Upper lobe of right lung (tissue), 1 donor: Measurements from ENCODE around the gene PROM2. TPM values are rescaled to one million over a fixed set of nuclear protein-coding genes. Genes with fewer than 3 reads are reported as not detected.

Source experiments
- ATAC-seq: fragments of 200-7000 bp; cut with Tn5 transposase; one replicate; pipeline ENCODE4 v1.9.1; 2020; ENCODE audit warnings: mild to moderate bottlenecking, moderate library complexity
- DNase-seq: peaks from one replicate; pipeline ENCODE4 v3.0.0-alpha.2; 2020
- H3K27ac ChIP-seq: fragments of 200-600 bp; one replicate; pipeline ENCODE4 v1.8.0; 2022
- H3K27me3 ChIP-seq: fragments of 200-600 bp; one replicate; pipeline ENCODE4 v1.8.0; 2022; ENCODE audit warnings: mild to moderate bottlenecking
- H3K36me3 ChIP-seq: fragments of 200-600 bp; one replicate; pipeline ENCODE4 v1.8.0; 2022
- H3K4me1 ChIP-seq: fragments of 200-600 bp; one replicate; pipeline ENCODE4 v1.8.0; 2022
- H3K4me3 ChIP-seq: fragments of 200-600 bp; one replicate; pipeline ENCODE4 v1.8.0; 2022; ENCODE audit warnings: mild to moderate bottlenecking
- H3K9me3 ChIP-seq: fragments of 200-600 bp; one replicate; pipeline ENCODE4 v1.8.0; 2022
- intact Hi-C: fragments of 100-400 bp; cut with DNase I; formaldehyde crosslinking; loops from one replicate; pipeline ENCODE4 v1.11.0; 2022
- total RNA-seq: library from RNA; stranded (reverse); fragmentation: NEBNext Ultra II Directional; extraction: Animal tissue kit (Norgen Biotek cat#: 25700); gene quantifications from one replicate; pipeline ENCODE4 v1.2.1, GENCODE V29; 2021
- TF ChIP-seq, protein P1 (sequence below): fragments of 200-600 bp; IDR thresholded peaks from one replicate; pipeline ENCODE4 v1.8.0; 2022; ENCODE audit warnings: antibody characterized with exemption
- donor health status: DM: no; HTN: yes; CAD: no; lungs with severe emphysema.

PROM2 gene
- total RNA-seq, 1 donor from 2014 or later: 6.0 TPM

- no peak overlapping the region for H3K4me3 ChIP-seq
- DNase-seq: peak; percentile 55
- TF ChIP-seq, protein P1, sequence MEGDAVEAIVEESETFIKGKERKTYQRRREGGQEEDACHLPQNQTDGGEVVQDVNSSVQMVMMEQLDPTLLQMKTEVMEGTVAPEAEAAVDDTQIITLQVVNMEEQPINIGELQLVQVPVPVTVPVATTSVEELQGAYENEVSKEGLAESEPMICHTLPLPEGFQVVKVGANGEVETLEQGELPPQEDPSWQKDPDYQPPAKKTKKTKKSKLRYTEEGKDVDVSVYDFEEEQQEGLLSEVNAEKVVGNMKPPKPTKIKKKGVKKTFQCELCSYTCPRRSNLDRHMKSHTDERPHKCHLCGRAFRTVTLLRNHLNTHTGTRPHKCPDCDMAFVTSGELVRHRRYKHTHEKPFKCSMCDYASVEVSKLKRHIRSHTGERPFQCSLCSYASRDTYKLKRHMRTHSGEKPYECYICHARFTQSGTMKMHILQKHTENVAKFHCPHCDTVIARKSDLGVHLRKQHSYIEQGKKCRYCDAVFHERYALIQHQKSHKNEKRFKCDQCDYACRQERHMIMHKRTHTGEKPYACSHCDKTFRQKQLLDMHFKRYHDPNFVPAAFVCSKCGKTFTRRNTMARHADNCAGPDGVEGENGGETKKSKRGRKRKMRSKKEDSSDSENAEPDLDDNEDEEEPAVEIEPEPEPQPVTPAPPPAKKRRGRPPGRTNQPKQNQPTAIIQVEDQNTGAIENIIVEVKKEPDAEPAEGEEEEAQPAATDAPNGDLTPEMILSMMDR: no peak
- no peaks in the 10 kb centered on the region for H3K27me3 ChIP-seq
- H3K36me3 ChIP-seq: no peaks in the 10 kb centered on the region
- intact Hi-C loops: no loop called here
- H3K27ac ChIP-seq: no peak overlapping the region
- ATAC-seq: no peak
- H3K9me3 ChIP-seq: no peaks in the 10 kb centered on the region
- H3K4me1 ChIP-seq: no peaks in the 10 kb centered on the region
Measured at GRCh38 chr2:95278051-95278471, 3.8 kb downstream of the PROM2 start.

GRCh38 chr2:95278637-95279225 lies 4.5 kb downstream of the PROM2 start:
- Histone ChIP-seq H3K4me3 (no peak overlapping the region), H3K27me3 (no peaks in the 10 kb centered on the region), H3K36me3 (no peaks in the 10 kb centered on the region), H3K27ac (no peak overlapping the region), H3K9me3 (no peaks in the 10 kb centered on the region), H3K4me1 (no peaks in the 10 kb centered on the region)
- intact Hi-C loops: no loop called here
- peak; percentile 43 for DNase-seq
- TF ChIP-seq, protein P1: no peak
- ATAC-seq: no peak

DNA sequence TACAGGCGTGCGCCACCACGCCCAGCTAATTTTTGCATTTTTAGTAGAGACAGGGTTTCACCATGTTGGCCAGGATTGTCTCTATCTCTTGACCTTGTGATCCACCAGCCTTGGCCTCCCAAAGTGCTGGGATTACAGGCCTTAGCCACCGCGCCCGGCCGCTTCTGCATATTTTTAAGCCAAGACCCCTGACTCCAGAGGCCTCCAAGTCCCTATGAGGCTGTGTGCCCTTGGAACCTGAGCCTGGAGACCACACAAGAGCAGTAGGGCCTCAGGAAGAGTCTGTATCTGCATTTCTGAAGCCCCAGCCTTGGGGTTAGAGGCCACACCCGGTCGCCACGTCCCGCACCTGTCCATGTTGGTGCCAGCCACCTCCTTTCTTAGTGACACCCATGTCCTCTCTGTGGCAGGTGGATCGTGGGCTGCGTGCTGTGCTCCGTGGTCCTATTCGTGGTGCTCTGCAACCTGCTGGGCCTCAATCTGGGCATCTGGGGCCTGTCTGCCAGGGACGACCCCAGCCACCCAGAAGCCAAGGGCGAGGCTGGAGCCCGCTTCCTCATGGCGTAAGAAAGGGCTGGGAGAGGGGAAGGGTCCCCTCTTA lies 5.3 kb downstream of the PROM2 start:
- no peak for DNase-seq
- H3K4me3 ChIP-seq: no peak overlapping the region
- H3K36me3 ChIP-seq: no peaks in the 10 kb centered on the region
- intact Hi-C loops: no loop called here
- no peak overlapping the region for H3K27ac ChIP-seq
- no peaks in the 10 kb centered on the region for H3K9me3 ChIP-seq
- TF ChIP-seq, protein P1: no peak
- no peak for ATAC-seq
- no peaks in the 10 kb centered on the region for H3K4me1 ChIP-seq
- H3K27me3 ChIP-seq: no peaks in the 10 kb centered on the region

GRCh38 chr2:95281071-95281470 lies 6.8 kb downstream of the PROM2 start:
- Histone ChIP-seq H3K4me3 (no peak overlapping the region), H3K27me3 (no peaks in the 10 kb centered on the region), H3K36me3 (no peaks in the 10 kb centered on the region), H3K9me3 (no peaks in the 10 kb centered on the region), H3K27ac (no peak overlapping the region), H3K4me1 (no peaks in the 10 kb centered on the region)
- intact Hi-C loops: no loop called here
- DNase-seq: no peak
- ATAC-seq: no peak
- TF ChIP-seq, protein P1: no peak

DNA sequence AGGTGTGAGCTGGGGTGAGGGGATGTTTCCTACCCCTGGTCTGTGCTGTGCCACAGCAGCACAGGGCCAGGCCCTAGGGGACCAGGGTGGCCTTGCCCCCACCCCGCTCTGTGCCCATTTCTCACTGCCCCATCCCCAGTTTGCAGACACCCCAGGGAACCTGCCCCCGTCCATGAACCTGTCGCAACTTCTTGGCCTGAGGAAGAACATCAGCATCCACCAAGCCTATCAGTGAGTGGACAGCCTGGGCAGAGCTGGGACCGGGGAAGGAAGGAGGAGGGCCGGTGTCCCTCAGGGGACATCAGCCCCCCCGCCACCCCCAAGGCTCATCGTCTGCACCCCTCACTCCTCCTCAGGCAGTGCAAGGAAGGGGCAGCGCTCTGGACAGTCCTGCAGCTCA lies 7.5 kb downstream of the PROM2 start:
- no peak overlapping the region for H3K4me3 ChIP-seq
- ATAC-seq (no peak), DNase-seq (no peak)
- no peaks in the 10 kb centered on the region for H3K9me3 ChIP-seq
- no peaks in the 10 kb centered on the region for H3K4me1 ChIP-seq
- H3K27ac ChIP-seq: no peak overlapping the region
- no peaks in the 10 kb centered on the region for H3K27me3 ChIP-seq
- TF ChIP-seq, protein P1: no peak
- intact Hi-C loops: no loop called here
- no peaks in the 10 kb centered on the region for H3K36me3 ChIP-seq
